GM21515 (cell line): Measurements from ENCODE around the gene PICALM.

Experiments
- ATAC-seq: cut with Tn5 transposase; IDR thresholded peaks from one replicate; pipeline ENCODE4 v1.9.1; 2021; ENCODE audit not compliant: unreplicated experiment

PICALM gene

GRCh38 chr11:86081455-86081854 lies 12.6 kb upstream of the PICALM start:
- no peak for ATAC-seq

- ATAC-seq, result no peak
These were observed 10.5 kb upstream of the PICALM start for GRCh38 chr11:86079421-86079820.

GRCh38 chr11:86073948-86074347 lies 5.1 kb upstream of the PICALM start:
- no peak for ATAC-seq

- no peak for ATAC-seq
These were observed 3.3 kb upstream of the PICALM start for GRCh38 chr11:86072211-86072610.

GRCh38 chr11:86070142-86071056 lies 1.5 kb upstream of the PICALM start:
- ATAC-seq, result no peak

- ATAC-seq, result peak; percentile 32
These were observed 671 bp upstream of the PICALM start for GRCh38 chr11:86069408-86070101.

GRCh38 chr11:86068138-86068871 lies 579 bp downstream of the PICALM start:
- peak; percentile 16 for ATAC-seq

- no peak for ATAC-seq
These were observed 1.1 kb downstream of the PICALM start for GRCh38 chr11:86067851-86068137.

- ATAC-seq, result no peak
These were observed 1.7 kb downstream of the PICALM start for GRCh38 chr11:86067009-86067850.

- no peak for ATAC-seq
These were observed 2.3 kb downstream of the PICALM start for GRCh38 chr11:86066657-86067008.

- ATAC-seq, result no peak
These were observed 2.9 kb downstream of the PICALM start for GRCh38 chr11:86066033-86066432.

- no peak for ATAC-seq
These were observed 4.6 kb downstream of the PICALM start for GRCh38 chr11:86064220-86064803.

GRCh38 chr11:86063536-86063935 lies 5.3 kb downstream of the PICALM start:
- no peak for ATAC-seq

- ATAC-seq, result no peak
These were observed 6.2 kb downstream of the PICALM start for GRCh38 chr11:86062719-86063118.

GRCh38 chr11:86061483-86062205 lies 7.2 kb downstream of the PICALM start:
- ATAC-seq, result no peak

GRCh38 chr11:86060544-86060943 lies 8.3 kb downstream of the PICALM start:
- no peak for ATAC-seq

- ATAC-seq, result no peak
These were observed 10.5 kb downstream of the PICALM start for GRCh38 chr11:86058360-86058759.

GRCh38 chr11:86056351-86056854 lies 12.5 kb downstream of the PICALM start:
- ATAC-seq, result no peak

GRCh38 chr11:86052693-86053641 lies 15.9 kb downstream of the PICALM start:
- no peak for ATAC-seq
